ENCODE results near the gene HS3ST5.
"Not testable (repeated sequence)": the region's sequence is repeated elsewhere in the genome, so short reads cannot be mapped to it uniquely, and the experiment has no call there.

Gene HS3ST5

DNA sequence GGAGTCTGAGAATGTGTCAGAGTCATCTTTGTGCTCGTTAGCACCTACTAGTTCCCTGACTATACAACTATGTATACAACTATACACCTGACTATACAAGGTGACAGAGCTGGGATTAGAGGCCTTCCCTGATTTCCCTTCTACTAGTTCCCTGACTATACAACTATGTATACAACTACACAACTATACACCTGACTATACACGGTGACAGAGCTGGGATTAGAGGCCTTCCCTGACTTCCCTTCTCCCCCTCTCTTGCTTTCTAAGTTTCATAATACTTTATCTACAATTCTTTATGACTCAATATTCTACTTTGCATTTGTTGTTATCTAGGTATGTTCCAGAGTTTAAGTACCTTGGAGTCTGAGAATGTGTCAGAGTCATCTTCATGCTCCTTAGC lies 68.0 kb downstream of the HS3ST5 start:
- FAIRE-seq: no peak

DNA sequence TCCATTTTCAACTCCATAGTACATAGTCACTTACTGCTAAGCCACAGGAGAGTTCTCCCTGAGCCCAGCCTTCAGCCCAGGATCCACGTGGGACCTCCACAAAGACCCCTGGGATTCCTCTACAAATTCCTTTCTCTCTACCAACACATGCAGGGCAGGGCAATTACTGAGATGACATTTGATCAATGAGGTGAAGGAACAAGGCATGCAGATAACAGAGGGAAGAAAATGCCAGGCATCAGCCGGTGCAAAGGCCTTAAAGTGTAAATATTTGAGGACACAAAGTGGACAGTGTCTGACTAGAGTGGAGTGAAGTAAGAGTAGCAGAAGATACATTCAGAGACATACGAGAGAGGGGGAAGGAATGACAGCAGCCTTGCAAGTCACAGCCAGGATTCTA lies 70.2 kb downstream of the HS3ST5 start:
- FAIRE-seq: no peak

DNA sequence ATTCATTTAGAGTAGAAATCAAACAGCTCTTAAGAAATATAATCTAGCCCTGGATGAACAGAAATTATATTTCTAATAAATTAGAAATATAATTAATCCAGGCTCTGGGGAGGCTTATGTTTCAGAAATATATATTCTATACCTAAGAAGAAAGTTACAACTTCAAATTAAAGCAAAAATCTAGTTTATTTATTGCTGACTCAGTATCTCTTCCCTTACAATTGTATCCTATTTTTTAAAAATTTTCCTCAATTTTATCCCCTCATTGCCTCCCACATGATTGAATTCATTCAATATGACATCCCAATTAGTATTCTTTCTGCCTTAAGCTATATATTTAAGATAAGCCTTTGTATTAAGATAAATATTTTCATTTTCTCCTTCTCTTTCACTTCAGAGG lies 71.4 kb downstream of the HS3ST5 start:
- FAIRE-seq: no peak

DNA sequence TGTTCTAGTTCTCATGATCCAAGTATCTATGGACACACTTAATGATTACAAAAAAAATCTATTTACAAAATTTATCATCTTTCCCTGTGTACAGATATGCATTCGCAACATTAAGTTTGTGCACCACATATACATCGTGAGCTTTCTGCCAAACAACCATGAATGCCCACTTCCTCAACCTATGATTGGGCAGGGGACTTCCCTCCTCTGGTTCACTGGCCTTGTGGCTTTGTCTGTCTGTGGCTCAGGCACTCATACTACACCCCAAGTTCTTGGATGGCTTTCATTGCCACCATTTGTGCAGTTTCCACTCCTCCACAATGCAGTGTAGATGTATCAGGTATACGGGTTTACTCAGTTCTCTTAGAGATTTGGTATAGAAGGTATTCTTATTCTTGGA lies 74.9 kb downstream of the HS3ST5 start:
- no peak for FAIRE-seq

DNA sequence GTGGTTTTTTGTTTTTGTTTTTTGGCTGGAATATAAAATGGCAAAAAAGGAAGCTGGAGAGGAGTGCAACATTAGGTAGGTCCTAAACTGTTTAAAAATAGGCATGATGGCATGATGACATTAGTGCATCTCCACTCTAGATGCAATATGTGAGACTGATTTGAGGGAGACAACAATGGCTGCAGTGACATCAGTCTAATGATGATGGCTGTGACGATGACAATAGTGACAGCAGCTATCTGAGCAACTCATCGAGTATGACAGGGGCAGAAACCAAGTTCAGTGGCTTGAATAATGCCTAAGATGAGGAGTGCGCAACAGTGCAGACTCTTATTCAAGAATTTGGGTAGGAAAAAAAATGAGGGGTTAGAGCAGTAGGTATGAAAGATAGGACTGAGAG lies 82.0 kb downstream of the HS3ST5 start:
- FAIRE-seq: no peak

DNA sequence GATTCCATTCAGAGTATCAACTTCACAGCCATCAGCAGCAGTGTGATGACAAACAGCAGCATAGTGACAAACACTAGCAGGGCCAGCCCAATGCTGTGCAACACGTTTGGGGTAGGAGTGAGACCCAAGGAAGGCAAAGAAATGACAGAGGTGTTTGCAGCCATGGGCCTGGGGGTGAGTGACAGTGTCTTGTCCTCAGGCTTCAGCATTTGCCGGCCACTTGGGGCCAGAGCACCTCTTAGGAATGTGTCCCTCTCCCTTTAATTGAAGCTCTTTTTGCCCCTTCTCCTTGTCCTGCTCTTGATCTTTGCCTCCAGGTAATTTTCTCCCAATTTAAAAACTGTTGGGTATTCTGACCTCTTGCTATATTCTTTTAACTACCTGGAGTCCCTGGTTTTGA lies 84.4 kb downstream of the HS3ST5 start:
- no peak for FAIRE-seq

DNA sequence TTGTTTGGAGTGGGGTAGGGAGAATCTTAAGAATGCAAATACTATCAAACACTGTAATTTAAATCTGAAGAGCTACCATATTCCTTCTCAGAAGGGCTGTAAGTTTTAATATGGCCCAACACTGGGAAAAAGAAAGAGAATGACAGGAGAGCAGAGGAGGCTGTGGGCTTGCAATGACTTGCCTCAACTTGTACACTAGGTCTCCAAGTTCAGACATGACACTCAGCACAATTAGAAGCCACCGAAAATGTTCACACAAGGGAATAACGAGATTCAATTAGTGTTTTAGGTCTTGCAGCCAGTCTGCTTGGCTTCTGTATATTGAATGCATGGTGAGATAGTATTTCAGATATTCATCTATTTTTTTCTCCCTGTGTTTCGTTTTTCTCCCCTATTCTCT lies 89.4 kb downstream of the HS3ST5 start:
- no peak for FAIRE-seq

DNA sequence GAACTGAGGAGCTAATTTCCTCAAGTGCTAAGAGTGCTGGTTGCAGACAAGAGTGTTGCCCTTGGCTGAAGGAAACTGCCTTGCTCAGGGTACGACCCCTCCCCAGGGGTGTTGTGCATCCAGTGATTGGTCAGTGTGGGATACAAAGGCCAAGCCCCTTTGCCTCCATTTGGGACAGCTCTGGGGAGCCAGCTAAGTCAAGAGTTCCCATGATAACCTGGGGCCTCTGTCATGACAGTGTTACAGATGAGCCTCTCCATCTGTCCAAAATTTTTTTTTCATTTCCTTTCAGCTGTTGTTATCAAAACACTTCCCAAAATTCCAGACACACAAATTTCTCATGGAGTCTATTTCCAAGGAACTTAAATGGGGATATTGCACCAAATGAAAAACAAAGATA lies 93.3 kb downstream of the HS3ST5 start:
- FAIRE-seq: no peak

DNA sequence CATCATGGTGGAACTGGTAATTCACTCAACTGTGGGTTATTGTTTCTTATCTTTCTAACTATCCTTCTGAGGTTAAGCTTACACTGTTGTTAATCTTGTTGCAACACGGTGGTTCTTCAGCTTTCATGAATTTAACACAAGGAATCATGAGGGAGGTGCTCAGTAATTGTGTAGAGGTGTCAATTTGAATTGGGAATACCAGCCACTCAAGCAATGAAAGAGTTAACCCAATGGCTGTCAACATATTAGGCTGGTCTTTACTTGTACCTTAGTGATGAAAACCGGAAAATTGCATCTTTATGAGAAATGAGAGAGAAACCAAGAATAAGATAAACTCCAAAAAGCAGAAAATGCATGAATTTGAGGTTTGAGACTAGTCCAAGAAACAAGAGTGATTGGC lies 95.7 kb downstream of the HS3ST5 start:
- FAIRE-seq: no peak

DNA sequence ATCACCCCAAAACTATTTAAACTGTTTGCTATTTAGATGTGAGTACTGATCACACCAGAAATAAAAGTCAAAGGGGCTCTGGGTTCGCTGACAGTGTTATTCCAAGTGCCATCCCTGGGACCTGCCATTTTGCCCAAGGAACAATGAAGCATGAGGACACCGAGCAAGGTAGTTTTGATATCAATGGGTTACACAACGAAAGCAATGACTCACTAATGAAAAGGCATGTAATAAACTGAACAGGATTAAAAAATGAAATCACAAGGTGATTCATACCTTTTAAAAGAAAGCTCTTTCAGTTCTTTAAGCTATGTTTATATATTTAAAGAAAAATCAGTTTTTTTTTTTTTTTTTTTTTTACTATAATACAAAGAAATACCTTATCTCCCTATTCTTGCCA lies 102.0 kb downstream of the HS3ST5 start:
- FAIRE-seq: no peak

DNA sequence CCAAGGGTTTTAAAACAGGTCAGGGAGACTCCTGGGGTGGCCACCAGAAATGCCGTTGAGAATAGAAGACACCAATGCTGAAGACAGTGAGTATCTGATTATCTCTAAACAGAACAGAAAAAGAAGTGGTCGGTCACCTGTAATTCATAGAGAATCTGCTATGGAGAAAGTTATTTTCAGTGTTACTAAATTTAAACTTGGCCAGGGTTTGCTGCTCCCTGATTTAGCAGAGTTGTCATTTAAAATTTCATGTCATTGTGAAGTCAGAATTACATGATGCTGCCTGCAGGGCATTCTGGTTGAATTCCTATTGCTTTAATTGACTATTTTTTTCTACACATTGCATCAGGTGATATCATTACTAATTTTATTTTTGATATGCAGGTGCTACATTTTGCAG lies 114.1 kb downstream of the HS3ST5 start:
- FAIRE-seq: no peak

DNA sequence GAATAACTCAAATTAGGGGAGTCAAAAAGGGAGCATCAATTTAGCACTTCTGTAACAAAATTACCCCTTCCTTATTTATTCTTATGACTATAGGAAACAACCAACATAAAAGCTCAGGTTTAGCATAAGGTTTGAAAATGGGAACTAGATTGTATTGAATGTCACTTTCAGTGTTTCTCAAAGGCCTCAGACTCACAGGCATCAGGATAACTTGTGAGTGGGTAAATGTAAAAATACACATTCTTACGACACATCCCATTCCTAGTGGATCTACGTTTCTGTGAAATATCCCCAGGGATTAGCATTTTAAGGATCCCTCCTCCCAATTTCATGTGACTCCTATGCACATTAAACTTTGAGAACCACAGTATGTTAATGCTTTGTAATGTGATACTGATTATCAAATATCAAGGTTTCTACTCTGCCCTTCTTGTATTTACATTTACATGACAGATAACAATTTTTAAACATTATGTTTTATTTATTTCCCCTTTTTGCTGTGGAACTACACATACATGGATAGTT lies 114.8 kb downstream of the HS3ST5 start:
- FAIRE-seq: no peak

DNA sequence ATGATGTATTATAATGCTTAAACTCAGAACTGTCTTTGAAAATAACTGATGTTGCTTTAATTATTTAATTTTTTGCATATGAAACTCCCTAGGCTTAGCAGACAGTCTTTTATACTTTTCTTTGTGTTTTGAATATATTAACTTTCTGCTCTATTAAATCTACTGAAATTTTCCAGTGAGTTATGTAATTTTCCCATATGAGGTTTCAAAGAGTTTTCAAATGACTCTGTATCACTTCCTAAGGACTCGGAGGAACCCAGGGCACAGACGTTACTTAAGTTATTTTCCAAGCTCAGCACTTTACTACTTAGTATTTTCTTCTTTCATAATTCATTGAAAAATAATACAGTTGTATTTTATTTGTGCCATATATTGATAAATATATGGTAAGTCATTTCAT lies 122.6 kb downstream of the HS3ST5 start:
- no peak for FAIRE-seq

DNA sequence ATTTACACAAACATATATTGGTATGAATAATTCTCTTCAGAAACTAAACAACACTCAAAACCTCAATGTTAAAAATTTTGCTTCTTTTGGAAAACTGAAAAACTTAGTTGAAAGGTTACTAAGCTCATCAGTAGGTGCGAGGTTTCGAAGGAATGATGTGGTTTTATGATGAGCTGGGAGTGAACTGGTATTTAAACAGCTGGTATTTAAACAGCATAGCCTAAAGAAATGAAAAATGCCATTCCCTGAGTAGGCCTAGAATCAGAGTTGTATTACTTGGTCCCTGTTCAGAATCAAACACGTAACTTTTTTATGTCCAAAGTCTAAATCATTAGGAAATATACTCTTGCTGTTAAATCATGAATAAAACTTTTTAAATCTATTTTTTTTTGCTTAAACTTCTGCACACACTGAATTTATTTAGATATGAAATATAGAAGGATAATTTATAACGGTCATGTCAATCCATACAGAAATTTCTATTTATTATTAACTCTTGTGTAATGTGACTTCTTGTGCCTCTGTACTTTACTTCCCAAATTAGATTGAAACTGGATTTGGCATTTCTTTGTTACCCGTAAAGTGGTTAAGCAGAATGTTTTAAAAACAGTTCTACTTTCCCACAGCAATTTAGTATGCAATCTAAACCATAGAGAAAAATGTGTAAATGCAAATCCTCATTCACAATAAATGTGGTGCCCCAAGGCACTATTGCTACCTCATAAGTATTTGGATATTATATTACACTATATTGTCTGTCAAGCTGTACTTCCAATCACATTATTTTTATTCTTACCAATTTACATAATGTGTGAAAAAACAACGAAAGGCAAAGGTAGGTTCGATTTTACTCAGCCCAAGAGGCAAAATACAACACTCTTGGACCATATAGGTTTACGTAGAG lies 124.1 kb downstream of the HS3ST5 start:
- no peak for FAIRE-seq

DNA sequence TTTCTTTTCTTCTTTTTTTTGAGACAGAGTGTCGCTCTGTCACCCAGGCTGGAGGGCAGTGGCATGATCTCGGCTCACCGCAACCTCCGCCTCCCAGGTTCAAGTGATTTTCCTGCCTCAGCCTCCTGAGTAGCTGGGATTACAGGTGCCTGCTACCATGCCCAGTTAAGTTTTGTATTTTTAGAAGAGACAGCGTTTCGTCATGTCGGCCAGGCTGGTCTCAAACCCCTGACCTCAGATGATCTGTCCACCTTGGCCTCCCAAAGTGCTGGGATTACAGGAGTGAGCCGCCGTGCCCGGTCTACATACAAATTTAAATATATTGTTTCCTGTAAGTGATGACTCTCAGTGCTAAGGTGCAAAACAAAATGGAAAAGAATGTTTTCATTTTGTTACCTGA lies 124.8 kb downstream of the HS3ST5 start:
- FAIRE-seq: not testable (repeated sequence)

DNA sequence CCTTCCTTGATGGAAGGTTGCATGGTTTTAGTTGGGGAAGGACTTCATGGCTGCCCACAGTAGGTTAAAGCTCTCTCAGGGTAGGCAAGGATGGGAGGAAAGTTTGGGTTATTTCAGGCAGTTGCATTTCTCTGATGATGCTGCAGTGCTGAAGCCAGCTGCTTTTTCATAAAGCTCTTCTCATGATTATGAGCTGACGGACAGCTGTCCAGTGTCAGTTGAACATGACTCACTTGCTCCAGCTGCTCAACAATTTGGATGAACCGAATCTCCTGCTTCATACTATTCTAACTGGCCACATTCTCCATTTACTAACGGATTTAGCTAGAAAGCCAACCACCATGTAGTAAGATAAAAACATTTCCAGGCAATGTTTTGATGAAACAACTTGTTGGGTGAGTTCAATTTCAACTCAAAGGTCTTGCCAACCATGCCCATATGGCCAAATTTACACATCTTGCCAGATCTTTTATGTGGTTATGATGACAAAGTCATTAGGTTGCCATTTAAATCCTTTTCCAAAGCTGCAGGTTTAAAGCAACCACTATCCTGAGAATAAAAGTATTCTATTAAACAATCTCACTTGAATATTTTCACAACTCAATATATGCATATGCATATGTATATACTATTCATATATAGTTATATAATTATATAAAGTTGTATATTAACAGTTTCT lies 125.9 kb downstream of the HS3ST5 start:
- FAIRE-seq: no peak

DNA sequence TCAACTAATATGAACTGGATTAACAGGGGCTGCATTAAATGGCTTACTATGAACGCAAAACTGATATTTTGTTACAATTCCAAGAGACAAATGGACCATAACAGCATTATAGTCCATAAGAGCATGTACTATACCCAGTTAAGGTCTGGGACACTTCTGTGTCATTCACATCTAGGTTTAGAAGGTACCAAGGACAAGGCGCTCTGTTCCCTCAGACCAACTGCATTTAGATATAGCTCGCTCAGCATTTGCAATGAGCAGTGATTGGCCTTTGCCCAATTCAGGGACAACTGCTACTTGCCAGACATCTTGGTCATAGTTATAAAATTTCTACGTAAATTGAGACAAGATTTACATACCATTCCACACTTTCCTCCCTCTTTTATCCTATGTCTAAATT lies 132.4 kb downstream of the HS3ST5 start:
- FAIRE-seq: no peak

DNA sequence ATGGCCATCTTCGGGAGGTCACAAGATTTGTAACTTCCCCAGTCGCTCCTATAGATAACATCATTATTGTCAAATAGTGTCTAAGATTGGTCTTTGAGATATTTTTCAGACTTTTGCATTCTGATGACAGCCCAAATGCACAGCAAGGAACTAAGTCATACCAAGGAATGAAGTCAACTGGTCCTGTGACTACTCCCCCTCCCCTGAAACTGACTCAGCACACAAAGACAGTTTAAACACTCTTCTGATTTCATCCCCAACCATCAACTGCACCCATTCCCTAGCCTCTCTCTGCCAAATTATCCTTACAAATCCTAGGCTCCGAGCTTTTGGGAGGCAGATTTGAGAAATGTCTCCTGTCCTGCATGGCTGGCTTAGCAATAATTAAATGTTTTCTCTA lies 139.4 kb downstream of the HS3ST5 start:
- no peak for FAIRE-seq

DNA sequence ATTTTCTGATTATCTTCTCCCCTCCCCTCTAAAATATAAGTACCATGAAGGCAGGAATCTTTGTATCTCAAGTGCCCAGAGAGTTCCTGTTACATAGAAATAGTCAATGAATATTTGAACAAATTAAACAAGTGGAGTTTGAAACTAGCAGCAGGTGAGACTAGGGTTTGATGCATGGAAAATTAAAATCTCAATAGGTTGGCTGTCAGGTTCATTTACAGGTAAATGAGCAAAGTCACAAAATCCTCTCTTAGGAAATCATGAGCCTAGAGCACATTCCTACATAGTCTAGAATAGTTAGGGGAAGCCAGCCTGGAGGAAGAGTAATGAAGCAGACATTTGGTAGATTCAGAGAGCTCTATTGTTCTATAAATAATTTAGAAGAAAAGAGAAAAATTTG lies 140.4 kb downstream of the HS3ST5 start:
- no peak for FAIRE-seq

DNA sequence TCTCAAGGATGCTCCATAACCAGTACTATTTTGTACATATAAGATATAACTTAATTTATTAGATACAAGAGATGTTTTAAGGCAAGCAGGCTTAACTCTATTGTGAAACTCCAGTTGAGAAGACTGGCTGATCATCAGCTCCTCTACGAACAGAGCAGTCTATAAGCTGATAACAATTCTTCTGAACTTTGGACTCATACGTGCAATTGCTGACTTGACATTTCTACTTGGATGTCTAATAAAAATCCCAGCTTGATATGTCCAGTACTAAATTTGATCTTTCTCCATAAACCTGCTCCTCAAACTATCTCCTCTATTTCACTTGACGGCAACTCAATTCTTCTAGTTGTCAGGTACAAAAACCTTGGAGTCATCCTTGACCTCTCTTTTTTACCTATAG lies 141.9 kb downstream of the HS3ST5 start:
- FAIRE-seq: no peak

DNA sequence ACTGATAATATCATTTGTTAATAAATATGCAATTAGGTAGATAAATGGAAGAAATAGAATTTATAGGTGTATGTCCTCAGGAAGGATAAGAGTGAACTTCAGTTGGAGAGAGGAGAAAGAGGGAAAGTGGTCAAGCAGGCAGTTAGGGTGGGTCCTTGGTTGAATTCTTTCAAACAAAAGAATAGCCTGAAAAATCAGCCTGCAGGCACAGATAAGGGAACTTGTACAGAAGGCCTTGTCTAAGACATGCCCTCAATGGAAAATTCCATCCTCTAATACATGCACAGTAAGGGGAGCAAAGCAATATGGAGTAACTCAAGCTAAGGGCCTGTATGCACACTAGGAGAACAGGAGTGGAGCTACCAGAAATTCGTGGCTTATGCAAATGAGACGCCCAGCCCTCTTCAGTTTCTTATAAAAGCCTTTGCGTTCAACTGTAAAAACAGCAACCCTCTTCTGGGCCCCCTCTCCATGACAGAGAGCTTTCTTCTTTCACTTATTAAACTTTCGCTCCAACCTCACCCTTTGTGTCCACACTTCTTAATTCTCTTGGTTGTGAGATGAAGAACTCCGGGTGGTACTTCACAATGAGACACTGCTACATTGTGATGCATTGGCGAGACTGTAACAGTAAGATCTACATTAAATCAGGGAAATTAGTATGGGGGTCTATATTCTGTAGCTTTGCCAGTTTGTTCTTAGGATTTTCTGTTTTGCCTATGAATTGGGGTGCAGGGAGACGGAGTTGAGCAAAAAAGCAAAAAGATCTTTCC lies 147.0 kb downstream of the HS3ST5 start:
- no peak for FAIRE-seq

DNA sequence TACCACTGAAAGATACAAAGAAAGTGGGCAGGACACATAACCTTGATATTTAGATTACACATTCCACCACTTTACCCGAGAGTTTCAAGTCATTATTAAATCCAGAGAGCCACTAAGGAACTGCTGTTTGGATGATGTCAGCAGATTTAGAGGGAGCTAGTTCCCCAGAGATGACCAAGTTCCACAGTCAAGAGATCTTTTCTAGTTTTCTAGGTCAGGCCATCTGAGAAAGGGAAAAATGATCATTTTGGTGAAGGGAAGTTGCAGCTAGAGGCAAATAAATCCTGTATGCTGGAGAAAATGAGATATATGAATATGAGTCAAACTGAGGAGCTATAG lies 147.8 kb downstream of the HS3ST5 start:
- no peak for FAIRE-seq

DNA sequence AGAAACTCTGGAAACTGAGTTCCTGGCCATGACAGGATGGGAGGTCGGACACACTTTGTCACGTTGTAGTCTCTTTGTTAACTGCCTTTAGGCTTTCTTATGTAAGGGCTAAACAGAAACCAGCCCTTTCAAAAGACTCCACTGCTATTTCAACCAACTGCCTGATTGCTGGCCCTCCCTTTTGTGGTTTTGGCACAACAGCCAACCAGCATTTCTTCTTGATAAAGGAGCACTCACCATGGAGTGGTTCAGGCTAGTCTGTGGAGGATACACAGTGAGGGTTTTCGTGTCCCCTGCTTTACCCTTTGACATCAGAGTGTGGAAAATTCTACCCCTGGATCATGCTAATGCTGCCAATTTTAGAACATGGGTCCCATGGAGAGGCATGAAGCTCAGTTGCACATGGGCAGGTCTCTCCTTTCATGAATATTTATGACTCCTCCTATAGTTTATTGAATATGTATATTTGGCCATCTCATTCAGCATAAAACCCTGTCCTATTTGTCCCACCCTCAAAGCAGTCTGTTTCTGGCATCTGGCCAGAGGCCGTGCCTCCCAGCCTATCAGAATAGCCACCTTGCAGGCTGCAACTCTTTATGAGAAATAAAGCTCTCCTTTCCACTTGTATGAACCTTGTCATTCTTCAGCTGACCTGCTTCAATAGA lies 148.3 kb downstream of the HS3ST5 start:
- no peak for FAIRE-seq
